Fibroblast of villous mesenchyme (primary cell): ENCODE results near the gene MYBPC3. TPM values are rescaled to one million over a fixed set of nuclear protein-coding genes. Genes with fewer than 3 reads are reported as not detected.

ENCODE experiments used
- DNase-seq: peaks from one replicate; pipeline ENCODE4 v3.0.0-alpha.2; 2010; ENCODE audit warnings: low read depth
- H3K4me3 ChIP-seq: 2 replicates; pipeline ENCODE4 v1.5.1; 2011; ENCODE audit warnings: low read depth, mild to moderate bottlenecking, low read length
- CTCF ChIP-seq: IDR thresholded peaks from 2 replicates; pipeline ENCODE4 v1.5.1; 2012; ENCODE audit warnings: low read depth, mild to moderate bottlenecking, low read length; ENCODE audit not compliant: insufficient read depth
- total RNA-seq: library from RNA; depleted of rRNA; stranded (reverse); fragments of >200 nt; gene quantifications from 2 replicates; pipeline ENCODE4 v1.2.3, GENCODE V29; 2012

The MYBPC3 gene
- total RNA-seq, 1 donor: not detected

- TF ChIP-seq CTCF: no peak
- no peak overlapping the region for H3K4me3 ChIP-seq
- no peak for DNase-seq
Observed at GRCh38 chr11:47340980-47341775, 11.3 kb downstream of the MYBPC3 start.

GRCh38 chr11:47340010-47340409 is 12.5 kb downstream of the MYBPC3 start:
- no peak for DNase-seq
- TF ChIP-seq CTCF: no peak
- no peak overlapping the region for H3K4me3 ChIP-seq

GRCh38 chr11:47338396-47339241 is 13.9 kb downstream of the MYBPC3 start:
- no peak overlapping the region for H3K4me3 ChIP-seq
- TF ChIP-seq CTCF: no peak
- no peak for DNase-seq

- TF ChIP-seq CTCF: no peak
- no peak for DNase-seq
- H3K4me3 ChIP-seq: no peak overlapping the region
Observed at GRCh38 chr11:47337229-47337924, 15.1 kb downstream of the MYBPC3 start.

GRCh38 chr11:47336595-47336994 is 15.9 kb downstream of the MYBPC3 start:
- H3K4me3 ChIP-seq: no peak overlapping the region
- DNase-seq: no peak

More at GRCh38 chr11:47336595-47336994, 15.9 kb downstream of the MYBPC3 start:
- no peak for TF ChIP-seq CTCF
